ENCODE data around the gene TCF7L1.

The TCF7L1 gene

DNA sequence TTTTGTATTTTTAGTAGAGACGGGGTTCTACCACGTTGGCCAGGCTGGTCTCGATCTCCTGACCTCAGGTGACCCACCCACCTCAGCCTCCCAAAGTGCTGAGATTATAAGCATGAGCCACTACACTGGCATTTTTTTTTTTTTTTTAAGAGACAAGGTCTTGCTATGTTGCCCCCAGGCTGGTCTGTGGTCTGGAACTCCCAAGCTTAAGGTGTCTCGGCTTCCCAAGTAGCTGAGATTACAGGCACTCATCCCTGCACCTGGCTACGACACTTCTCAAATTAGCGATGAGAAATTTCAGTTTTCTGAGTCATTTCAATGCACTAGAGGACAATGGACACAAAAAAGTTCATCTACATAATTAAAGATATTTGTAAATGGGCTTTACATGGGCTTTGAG lies 36.6 kb upstream of the TCF7L1 start:
- Histone ChIP-seq H3K27me3 (ENCODE audit: insufficient read depth, insufficient read length) (no peaks in the 10 kb centered on the region), H3K4me1 (ENCODE audit: insufficient read depth, insufficient read length) (no peaks in the 10 kb centered on the region), H3K4me3 (ENCODE audit: insufficient read length, low read depth) (no peak overlapping the region), H3K9me3 (ENCODE audit: insufficient read depth, low read length) (no peaks in the 10 kb centered on the region), H3K36me3 (ENCODE audit: insufficient read depth, insufficient read length, low read length) (no peaks in the 10 kb centered on the region), H3K9ac (ENCODE audit: insufficient read length, low read depth) (no peak overlapping the region)
- TF ChIP-seq SUZ12 (IDR thresholded peaks at IDR 0.05; ENCODE audit: extremely low read depth, insufficient read depth, insufficient read length), result no peak
- no peak for TF ChIP-seq YY1 (IDR thresholded peaks at IDR 0.05; ENCODE audit: insufficient read depth, insufficient read length)
- TF ChIP-seq ZNF274 (IDR thresholded peaks at IDR 0.05; ENCODE audit: low read depth, low read length), result no peak
- DNase-seq (ENCODE audit: low read depth, low spot score), result no peak

GRCh38 chr2:85104228-85104627 lies 29.0 kb upstream of the TCF7L1 start:
- Histone ChIP-seq H3K4me3 (ENCODE audit: insufficient read length, low read depth) (no peak overlapping the region), H3K9ac (ENCODE audit: insufficient read length, low read depth) (no peak overlapping the region), H3K27me3 (ENCODE audit: insufficient read depth, insufficient read length) (no peaks in the 10 kb centered on the region), H3K4me1 (ENCODE audit: insufficient read depth, insufficient read length) (no peaks in the 10 kb centered on the region), H3K36me3 (ENCODE audit: insufficient read depth, insufficient read length, low read length) (no peaks in the 10 kb centered on the region), H3K9me3 (ENCODE audit: insufficient read depth, low read length) (no peaks in the 10 kb centered on the region)
- TF ChIP-seq ZNF274 (IDR thresholded peaks at IDR 0.05; ENCODE audit: low read depth, low read length), result no peak
- TF ChIP-seq YY1 (IDR thresholded peaks at IDR 0.05; ENCODE audit: insufficient read depth, insufficient read length), result no peak
- TF ChIP-seq SUZ12 (IDR thresholded peaks at IDR 0.05; ENCODE audit: extremely low read depth, insufficient read depth, insufficient read length), result no peak
- no peak for DNase-seq (ENCODE audit: low read depth, low spot score)

GRCh38 chr2:85106489-85107180 lies 26.6 kb upstream of the TCF7L1 start:
- no peaks in the 10 kb centered on the region for H3K27me3 ChIP-seq (ENCODE audit: insufficient read depth, insufficient read length)
- H3K4me1 ChIP-seq (ENCODE audit: insufficient read depth, insufficient read length), result no peaks in the 10 kb centered on the region
- no peaks in the 10 kb centered on the region for H3K9me3 ChIP-seq (ENCODE audit: insufficient read depth, low read length)
- no peak for DNase-seq (ENCODE audit: low read depth, low spot score)
- no peak overlapping the region for H3K4me3 ChIP-seq (ENCODE audit: insufficient read length, low read depth)
- no peak for TF ChIP-seq SUZ12 (IDR thresholded peaks at IDR 0.05; ENCODE audit: extremely low read depth, insufficient read depth, insufficient read length)
- no peak for TF ChIP-seq ZNF274 (IDR thresholded peaks at IDR 0.05; ENCODE audit: low read depth, low read length)
- TF ChIP-seq YY1 (IDR thresholded peaks at IDR 0.05; ENCODE audit: insufficient read depth, insufficient read length), result no peak
- H3K9ac ChIP-seq (ENCODE audit: insufficient read length, low read depth), result no peak overlapping the region
- no peaks in the 10 kb centered on the region for H3K36me3 ChIP-seq (ENCODE audit: insufficient read depth, insufficient read length, low read length)

DNA sequence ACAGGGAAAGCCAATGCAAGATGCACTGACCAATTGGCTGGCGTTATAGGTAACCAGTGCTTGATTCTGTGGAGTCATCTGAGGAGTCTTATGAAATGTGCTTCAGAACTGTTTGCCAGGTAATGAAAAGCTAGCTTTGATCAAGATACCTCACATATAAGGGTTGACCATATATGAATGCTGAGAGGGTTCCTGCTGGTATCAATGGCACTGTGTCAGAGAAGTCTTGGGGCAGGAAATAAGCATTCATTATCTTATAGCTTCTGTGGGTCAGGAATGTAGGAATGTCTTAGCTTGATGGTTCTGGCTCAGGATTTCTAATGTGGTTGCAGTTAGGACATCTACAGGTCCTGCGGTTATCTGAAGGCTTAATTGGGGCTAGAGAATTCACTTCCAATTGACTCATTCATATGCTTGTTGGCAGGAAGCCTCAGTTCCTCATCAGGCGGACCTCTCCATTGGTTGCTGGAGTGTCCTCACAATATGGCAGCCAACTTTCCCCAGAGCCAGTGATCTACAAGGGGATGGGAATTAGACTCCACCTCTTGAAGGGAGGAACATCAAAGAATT lies 22.1 kb upstream of the TCF7L1 start:
- H3K27me3 ChIP-seq (ENCODE audit: insufficient read depth, insufficient read length), result peaks cover 17% of the 10 kb centered on the region
- no peak overlapping the region for H3K4me3 ChIP-seq (ENCODE audit: insufficient read length, low read depth)
- H3K36me3 ChIP-seq (ENCODE audit: insufficient read depth, insufficient read length, low read length), result no peaks in the 10 kb centered on the region
- DNase-seq (ENCODE audit: low read depth, low spot score), result no peak
- no peaks in the 10 kb centered on the region for H3K4me1 ChIP-seq (ENCODE audit: insufficient read depth, insufficient read length)
- TF ChIP-seq ZNF274 (IDR thresholded peaks at IDR 0.05; ENCODE audit: low read depth, low read length) (no peak), YY1 (IDR thresholded peaks at IDR 0.05; ENCODE audit: insufficient read depth, insufficient read length) (no peak), SUZ12 (IDR thresholded peaks at IDR 0.05; ENCODE audit: extremely low read depth, insufficient read depth, insufficient read length) (no peak)
- no peaks in the 10 kb centered on the region for H3K9me3 ChIP-seq (ENCODE audit: insufficient read depth, low read length)
- H3K9ac ChIP-seq (ENCODE audit: insufficient read length, low read depth), result no peak overlapping the region

- Histone ChIP-seq H3K36me3 (ENCODE audit: insufficient read depth, insufficient read length, low read length) (no peaks in the 10 kb centered on the region), H3K4me1 (ENCODE audit: insufficient read depth, insufficient read length) (no peaks in the 10 kb centered on the region), H3K9ac (ENCODE audit: insufficient read length, low read depth) (no peak overlapping the region), H3K27me3 (ENCODE audit: insufficient read depth, insufficient read length) (peaks cover 25% of the 10 kb centered on the region), H3K9me3 (ENCODE audit: insufficient read depth, low read length) (no peaks in the 10 kb centered on the region), H3K4me3 (ENCODE audit: insufficient read length, low read depth) (no peak overlapping the region)
- TF ChIP-seq ZNF274 (IDR thresholded peaks at IDR 0.05; ENCODE audit: low read depth, low read length), result no peak
- no peak for TF ChIP-seq YY1 (IDR thresholded peaks at IDR 0.05; ENCODE audit: insufficient read depth, insufficient read length)
- TF ChIP-seq SUZ12 (IDR thresholded peaks at IDR 0.05; ENCODE audit: extremely low read depth, insufficient read depth, insufficient read length), result no peak
- no peak for DNase-seq (ENCODE audit: low read depth, low spot score)
These were observed 21.3 kb upstream of the TCF7L1 start for GRCh38 chr2:85111819-85112281.

- no peak overlapping the region for H3K9ac ChIP-seq (ENCODE audit: insufficient read length, low read depth)
- TF ChIP-seq YY1 (IDR thresholded peaks at IDR 0.05; ENCODE audit: insufficient read depth, insufficient read length), result no peak
- no peak for TF ChIP-seq ZNF274 (IDR thresholded peaks at IDR 0.05; ENCODE audit: low read depth, low read length)
- TF ChIP-seq SUZ12 (IDR thresholded peaks at IDR 0.05; ENCODE audit: extremely low read depth, insufficient read depth, insufficient read length), result no peak
- H3K4me3 ChIP-seq (ENCODE audit: insufficient read length, low read depth), result no peak overlapping the region
- H3K4me1 ChIP-seq (ENCODE audit: insufficient read depth, insufficient read length), result no peaks in the 10 kb centered on the region
- no peaks in the 10 kb centered on the region for H3K36me3 ChIP-seq (ENCODE audit: insufficient read depth, insufficient read length, low read length)
- no peaks in the 10 kb centered on the region for H3K9me3 ChIP-seq (ENCODE audit: insufficient read depth, low read length)
- peaks cover 35% of the 10 kb centered on the region for H3K27me3 ChIP-seq (ENCODE audit: insufficient read depth, insufficient read length)
- DNase-seq (ENCODE audit: low read depth, low spot score), result no peak
These were observed 20.1 kb upstream of the TCF7L1 start for GRCh38 chr2:85112906-85113625.

Measured in NT2/D1 (cell line).